Suprapubic skin (tissue), 3 donors: ENCODE data around the gene STK10.

Experiments
- EP300 ChIP-seq: sonication (generic); formaldehyde crosslinking; IDR thresholded peaks from one replicate; pipeline ENCODE4 v1.6.1; 2017; ENCODE audit warnings: antibody characterized with exemption
- TF ChIP-seq, protein P1 (sequence below), 2 donors: fragments of 200-600 bp in 1 of 2; fragments of 450-650 bp in 1 of 2; sonication (generic) in 1 of 2; IDR thresholded peaks; one replicate each; pipeline ENCODE4 v1.5.1; 2016 to 2019; ENCODE audit warnings: antibody characterized with exemption in 2 of 2, mild to moderate bottlenecking in 1 of 2, moderate library complexity in 1 of 2

DNA sequence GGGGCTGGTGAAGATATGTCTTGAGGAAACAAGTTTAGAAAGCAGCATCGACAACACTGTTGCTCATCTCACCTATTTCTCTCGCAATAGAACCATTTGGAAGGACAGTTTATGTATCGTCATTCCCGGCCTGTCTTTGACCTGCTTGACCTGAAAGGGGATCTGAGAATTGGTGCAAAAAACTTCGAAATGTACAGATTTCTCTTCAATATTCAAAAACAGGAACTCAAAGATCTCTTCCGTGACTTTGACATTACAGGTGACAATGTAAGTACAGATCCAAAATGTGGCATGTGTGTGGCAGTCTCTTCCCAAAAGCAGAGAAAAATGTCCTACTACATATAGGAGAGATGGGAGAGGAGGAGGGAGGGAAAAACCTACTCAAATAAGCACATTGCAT is 12.5 kb upstream of the STK10 start:
- TF ChIP-seq EP300: no peak
- TF ChIP-seq, protein P1, sequence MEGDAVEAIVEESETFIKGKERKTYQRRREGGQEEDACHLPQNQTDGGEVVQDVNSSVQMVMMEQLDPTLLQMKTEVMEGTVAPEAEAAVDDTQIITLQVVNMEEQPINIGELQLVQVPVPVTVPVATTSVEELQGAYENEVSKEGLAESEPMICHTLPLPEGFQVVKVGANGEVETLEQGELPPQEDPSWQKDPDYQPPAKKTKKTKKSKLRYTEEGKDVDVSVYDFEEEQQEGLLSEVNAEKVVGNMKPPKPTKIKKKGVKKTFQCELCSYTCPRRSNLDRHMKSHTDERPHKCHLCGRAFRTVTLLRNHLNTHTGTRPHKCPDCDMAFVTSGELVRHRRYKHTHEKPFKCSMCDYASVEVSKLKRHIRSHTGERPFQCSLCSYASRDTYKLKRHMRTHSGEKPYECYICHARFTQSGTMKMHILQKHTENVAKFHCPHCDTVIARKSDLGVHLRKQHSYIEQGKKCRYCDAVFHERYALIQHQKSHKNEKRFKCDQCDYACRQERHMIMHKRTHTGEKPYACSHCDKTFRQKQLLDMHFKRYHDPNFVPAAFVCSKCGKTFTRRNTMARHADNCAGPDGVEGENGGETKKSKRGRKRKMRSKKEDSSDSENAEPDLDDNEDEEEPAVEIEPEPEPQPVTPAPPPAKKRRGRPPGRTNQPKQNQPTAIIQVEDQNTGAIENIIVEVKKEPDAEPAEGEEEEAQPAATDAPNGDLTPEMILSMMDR (IDR thresholded peaks at IDR 0.05): no peak
